Stomach smooth muscle (tissue), 2 donors: ENCODE data around the gene DTNB.
"Not testable (repeated sequence)": the region's sequence is repeated elsewhere in the genome, so short reads cannot be mapped to it uniquely, and the experiment has no call there.

Source experiments
- H3K27ac ChIP-seq: one replicate; pipeline ENCODE4 v1.7.0; 2013; ENCODE audit warnings: mild to moderate bottlenecking, low read length, inconsistent platforms
- H3K27me3 ChIP-seq, 2 donors: one replicate each; pipeline ENCODE4 v1.7.0; 2013; ENCODE audit warnings: low read length in 2 of 2; ENCODE audit not compliant: insufficient read depth in 2 of 2, control insufficient read depth in 1 of 2
- H3K36me3 ChIP-seq, 2 donors: one replicate each; pipeline ENCODE4 v1.7.0; 2013; ENCODE audit warnings: low read length in 2 of 2; ENCODE audit not compliant: control insufficient read depth in 2 of 2, insufficient read depth in 2 of 2
- H3K4me1 ChIP-seq: one replicate; pipeline ENCODE4 v1.7.0; 2013; ENCODE audit warnings: low read length; ENCODE audit not compliant: control insufficient read depth, insufficient read depth
- H3K4me3 ChIP-seq, 2 donors: one replicate each; pipeline ENCODE4 v1.7.0; 2013; ENCODE audit warnings: low read length in 2 of 2
- H3K9ac ChIP-seq, 2 donors: one replicate each; pipeline ENCODE4 v1.7.0; 2013; ENCODE audit warnings: low read length in 2 of 2, mild to moderate bottlenecking in 1 of 2
- H3K9me3 ChIP-seq, 2 donors: one replicate each; pipeline ENCODE4 v1.7.0; 2013; ENCODE audit warnings: low read length in 2 of 2; ENCODE audit not compliant: control insufficient read depth in 2 of 2
- donor health status: healthy.
- donor health status: Pancreatic carcinoma.

DTNB gene

GRCh38 chr2:25633801-25634200 lies 39.6 kb downstream of the DTNB start:
- H3K4me1 ChIP-seq, H3K27ac ChIP-seq, H3K9ac ChIP-seq, H3K9me3 ChIP-seq, H3K4me3 ChIP-seq, H3K36me3 ChIP-seq, H3K27me3 ChIP-seq: not testable (repeated sequence)

- Histone ChIP-seq H3K4me1 (no peaks in the 10 kb centered on the region), H3K9me3 (no peaks in the 10 kb centered on the region), H3K9ac (no peak overlapping the region), H3K36me3 (peaks cover 0 to 2% of the 10 kb centered on the region in 2 donors), H3K27ac (no peak overlapping the region), H3K27me3 (no peaks in the 10 kb centered on the region), H3K4me3 (no peak overlapping the region)
Observed at GRCh38 chr2:25632396-25632795, 41.0 kb downstream of the DTNB start.

DNA sequence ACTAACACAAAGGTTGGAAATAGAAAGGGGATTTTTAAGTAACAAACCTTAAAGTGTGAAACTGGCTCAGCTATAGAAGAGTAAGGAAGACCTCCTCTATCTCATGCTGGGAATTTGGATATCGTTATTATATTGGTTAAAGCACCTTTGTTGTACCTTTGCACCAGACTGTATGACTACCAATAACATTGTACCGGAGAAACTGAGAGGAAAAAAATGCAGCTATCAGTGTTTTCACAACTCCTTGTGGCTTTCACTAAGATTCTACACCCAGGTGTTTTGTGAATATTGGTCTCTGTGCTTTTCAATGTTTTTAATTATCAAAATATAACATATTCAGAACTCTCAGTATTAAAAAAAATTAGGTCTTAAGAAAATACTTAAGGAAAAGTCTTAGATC lies 48.7 kb downstream of the DTNB start:
- H3K4me3 ChIP-seq = no peak overlapping the region
- H3K9me3 ChIP-seq = no peaks in the 10 kb centered on the region
- H3K27ac ChIP-seq = no peak overlapping the region
- no peaks in the 10 kb centered on the region for H3K4me1 ChIP-seq
- H3K27me3 ChIP-seq = no peaks in the 10 kb centered on the region
- H3K9ac ChIP-seq = no peak overlapping the region
- peaks cover 0 to 2% of the 10 kb centered on the region in 2 donors for H3K36me3 ChIP-seq

GRCh38 chr2:25623361-25623760 lies 50.0 kb downstream of the DTNB start:
- Histone ChIP-seq H3K27ac (no peak overlapping the region), H3K9ac (no peak overlapping the region), H3K27me3 (no peaks in the 10 kb centered on the region), H3K4me3 (no peak overlapping the region), H3K9me3 (no peaks in the 10 kb centered on the region), H3K4me1 (no peaks in the 10 kb centered on the region), H3K36me3 (peaks cover 0 to 2% of the 10 kb centered on the region in 2 donors)

DNA sequence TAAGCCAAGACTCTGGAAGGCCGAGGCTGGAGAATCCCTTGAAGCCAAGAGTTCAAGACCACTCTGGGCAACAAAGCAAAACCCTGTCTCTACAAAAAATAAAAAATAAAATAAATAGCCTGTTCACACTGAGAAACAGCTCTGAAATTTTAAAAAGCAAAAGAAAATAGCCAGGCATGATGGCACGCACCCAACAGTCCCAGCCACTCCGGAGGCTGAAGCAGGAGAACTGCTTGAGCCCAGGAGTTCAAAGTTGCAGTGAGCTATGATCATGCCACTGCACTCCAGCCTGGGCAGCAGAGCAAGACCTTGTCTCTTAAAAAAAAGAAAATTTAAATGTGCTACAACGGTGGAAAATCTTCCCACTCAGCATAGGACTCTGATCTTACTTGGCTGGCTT lies 52.7 kb downstream of the DTNB start:
- Histone ChIP-seq H3K27me3 (no peaks in the 10 kb centered on the region), H3K9ac (no peak overlapping the region), H3K9me3 (no peaks in the 10 kb centered on the region), H3K36me3 (no peaks in the 10 kb centered on the region), H3K4me1 (no peaks in the 10 kb centered on the region), H3K4me3 (no peak overlapping the region), H3K27ac (no peak overlapping the region)

DNA sequence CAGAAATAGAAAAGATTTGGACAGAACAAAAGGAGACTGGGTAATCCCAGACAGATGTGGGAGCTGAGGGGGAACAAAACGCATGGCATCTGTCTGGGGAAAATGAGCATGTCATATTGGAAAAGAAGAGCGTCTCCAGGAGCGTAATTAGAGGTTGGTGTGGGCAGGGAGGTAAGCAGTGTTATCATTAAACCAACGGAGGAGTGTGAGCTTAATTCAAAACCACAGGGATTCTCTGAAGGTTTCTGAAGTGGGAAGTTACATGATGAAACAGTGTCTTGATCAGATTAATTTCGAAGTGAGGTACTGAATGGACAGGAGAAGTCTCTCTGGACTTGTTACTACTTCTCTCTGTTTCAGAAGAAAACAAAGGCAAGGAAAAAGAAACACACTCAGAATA lies 53.3 kb downstream of the DTNB start:
- Histone ChIP-seq H3K9me3 (no peaks in the 10 kb centered on the region), H3K36me3 (no peaks in the 10 kb centered on the region), H3K27me3 (no peaks in the 10 kb centered on the region), H3K4me1 (no peaks in the 10 kb centered on the region), H3K9ac (no peak overlapping the region), H3K27ac (no peak overlapping the region), H3K4me3 (no peak overlapping the region)

- Histone ChIP-seq H3K4me3 (no peak overlapping the region), H3K9me3 (no peaks in the 10 kb centered on the region), H3K27ac (no peak overlapping the region), H3K9ac (no peak overlapping the region), H3K36me3 (no peaks in the 10 kb centered on the region), H3K4me1 (no peaks in the 10 kb centered on the region), H3K27me3 (no peaks in the 10 kb centered on the region)
Observed at GRCh38 chr2:25619185-25619584, 54.2 kb downstream of the DTNB start.

DNA sequence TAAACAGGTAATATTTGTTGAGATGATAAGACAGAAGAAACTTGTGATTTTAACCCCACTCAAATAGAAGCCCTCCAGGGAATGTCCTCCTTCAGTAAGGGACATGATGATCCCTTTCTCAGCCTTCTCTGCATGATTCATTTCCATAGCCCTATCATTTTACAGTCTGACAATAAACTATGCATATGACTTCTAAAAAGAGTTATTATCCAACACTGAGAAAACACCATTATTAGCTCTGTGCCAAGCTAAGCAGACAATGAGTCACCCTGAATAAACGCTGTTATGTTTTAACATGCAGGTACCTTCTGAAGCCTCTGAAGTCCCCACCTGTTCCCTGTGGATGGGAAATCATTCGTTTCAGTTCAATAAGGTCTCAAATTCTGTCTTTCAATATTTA lies 54.7 kb downstream of the DTNB start:
- Histone ChIP-seq H3K4me3 (no peak overlapping the region), H3K36me3 (no peaks in the 10 kb centered on the region), H3K9me3 (no peaks in the 10 kb centered on the region), H3K9ac (no peak overlapping the region), H3K4me1 (no peaks in the 10 kb centered on the region), H3K27me3 (no peaks in the 10 kb centered on the region), H3K27ac (no peak overlapping the region)

DNA sequence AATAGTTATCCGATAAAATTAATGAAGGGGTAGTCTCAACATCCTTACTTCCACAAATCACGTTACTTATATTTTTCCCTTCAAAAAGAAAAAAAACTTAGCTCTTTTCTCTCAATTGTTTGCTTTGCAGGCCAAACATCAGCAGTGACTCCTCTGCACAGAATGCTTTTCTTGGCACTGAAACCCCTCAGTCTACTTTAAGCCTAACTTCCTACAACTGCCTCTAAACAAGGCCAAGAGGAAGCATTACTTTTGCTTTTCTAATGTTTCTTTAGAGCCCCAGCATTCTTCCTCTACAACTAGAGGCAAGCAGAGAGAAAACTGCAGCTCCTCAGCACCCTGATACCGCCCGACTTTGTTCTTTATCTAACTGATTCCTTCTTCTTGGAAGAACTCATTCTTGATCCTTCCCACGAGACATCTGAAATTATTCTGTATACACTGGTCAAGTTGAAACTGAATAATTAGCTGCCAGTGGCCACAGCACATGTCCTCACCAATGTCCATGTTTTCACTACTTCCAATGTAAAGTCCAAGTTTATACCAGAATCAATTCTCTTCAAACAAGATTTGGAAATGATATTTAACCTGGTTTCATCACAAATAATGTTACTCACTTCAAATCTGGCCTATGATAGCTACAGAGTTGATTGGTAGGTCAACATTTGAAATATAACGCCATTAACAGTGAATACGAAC lies 55.3 kb downstream of the DTNB start:
- Histone ChIP-seq H3K9me3 (no peaks in the 10 kb centered on the region), H3K4me3 (no peak overlapping the region), H3K9ac (no peak overlapping the region), H3K27me3 (no peaks in the 10 kb centered on the region), H3K4me1 (no peaks in the 10 kb centered on the region), H3K27ac (no peak overlapping the region), H3K36me3 (no peaks in the 10 kb centered on the region)

GRCh38 chr2:25615920-25616319 lies 57.5 kb downstream of the DTNB start:
- Histone ChIP-seq H3K4me3 (no peak overlapping the region), H3K27ac (no peak overlapping the region), H3K36me3 (no peaks in the 10 kb centered on the region), H3K9ac (no peak overlapping the region), H3K9me3 (no peaks in the 10 kb centered on the region), H3K4me1 (no peaks in the 10 kb centered on the region), H3K27me3 (no peaks in the 10 kb centered on the region)

GRCh38 chr2:25615386-25615785 lies 58.0 kb downstream of the DTNB start:
- Histone ChIP-seq H3K27me3 (no peaks in the 10 kb centered on the region), H3K27ac (no peak overlapping the region)

More at GRCh38 chr2:25615386-25615785, 58.0 kb downstream of the DTNB start:
- H3K9me3 ChIP-seq = no peaks in the 10 kb centered on the region
- H3K36me3 ChIP-seq = no peaks in the 10 kb centered on the region
- H3K4me3 ChIP-seq = no peak overlapping the region
- H3K4me1 ChIP-seq = no peaks in the 10 kb centered on the region
- no peak overlapping the region for H3K9ac ChIP-seq
